Measurements from ENCODE around the gene COA5.

DNA sequence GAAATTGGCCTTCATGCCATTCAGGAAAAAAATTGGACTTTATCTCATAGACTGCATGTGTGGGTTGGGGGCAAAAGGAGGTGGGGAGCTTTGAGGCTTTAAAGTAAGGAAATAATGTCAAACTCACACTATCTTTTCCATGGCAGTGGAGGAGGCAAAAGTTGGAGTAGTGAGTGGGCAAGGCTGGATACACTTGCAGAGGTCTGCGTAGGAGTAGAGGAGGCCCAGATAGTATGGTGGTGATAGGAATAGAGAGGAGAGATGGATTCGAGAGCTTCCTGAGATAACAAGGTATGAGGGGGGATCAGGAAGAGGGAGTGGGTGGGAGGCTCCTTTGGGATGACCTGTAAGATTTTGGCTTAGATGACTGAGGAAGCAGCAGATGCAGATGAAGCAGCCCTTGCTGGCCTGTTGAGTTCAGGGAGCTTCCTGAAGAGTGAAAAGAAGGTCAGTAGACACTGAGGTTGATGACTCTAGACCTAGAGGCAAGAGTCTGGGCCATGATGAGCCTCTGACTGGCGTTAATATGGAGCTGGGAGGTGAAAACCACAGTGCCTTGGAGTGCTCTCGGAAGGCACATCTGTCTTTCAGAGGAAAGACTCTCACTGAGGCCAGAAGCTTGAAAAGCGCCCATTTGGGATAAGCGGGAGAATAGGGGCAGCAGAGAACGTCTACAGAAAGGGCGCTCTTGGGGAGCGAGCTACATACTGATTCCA lies 5.9 kb upstream of the COA5 start:
- TF ChIP-seq CHD4 (IDR thresholded peaks at IDR 0.05; ENCODE audit: borderline replicate concordance) (no peak), PHF8 (IDR thresholded peaks at IDR 0.05; ENCODE audit: borderline replicate concordance, low read depth) (no peak), RAD21 (conservative IDR thresholded peaks at IDR 0.05 in 1 of 2, IDR thresholded peaks at IDR 0.05 in 1 of 2) (no peak), POLR2A (IDR thresholded peaks at IDR 0.05; ENCODE audit: low read length) (no peak), JUN (IDR thresholded peaks at IDR 0.05) (no peak), MAZ (IDR thresholded peaks at IDR 0.05; ENCODE audit: borderline replicate concordance, low read depth, low read length) (no peak)
- TF ChIP-seq, protein P1, sequence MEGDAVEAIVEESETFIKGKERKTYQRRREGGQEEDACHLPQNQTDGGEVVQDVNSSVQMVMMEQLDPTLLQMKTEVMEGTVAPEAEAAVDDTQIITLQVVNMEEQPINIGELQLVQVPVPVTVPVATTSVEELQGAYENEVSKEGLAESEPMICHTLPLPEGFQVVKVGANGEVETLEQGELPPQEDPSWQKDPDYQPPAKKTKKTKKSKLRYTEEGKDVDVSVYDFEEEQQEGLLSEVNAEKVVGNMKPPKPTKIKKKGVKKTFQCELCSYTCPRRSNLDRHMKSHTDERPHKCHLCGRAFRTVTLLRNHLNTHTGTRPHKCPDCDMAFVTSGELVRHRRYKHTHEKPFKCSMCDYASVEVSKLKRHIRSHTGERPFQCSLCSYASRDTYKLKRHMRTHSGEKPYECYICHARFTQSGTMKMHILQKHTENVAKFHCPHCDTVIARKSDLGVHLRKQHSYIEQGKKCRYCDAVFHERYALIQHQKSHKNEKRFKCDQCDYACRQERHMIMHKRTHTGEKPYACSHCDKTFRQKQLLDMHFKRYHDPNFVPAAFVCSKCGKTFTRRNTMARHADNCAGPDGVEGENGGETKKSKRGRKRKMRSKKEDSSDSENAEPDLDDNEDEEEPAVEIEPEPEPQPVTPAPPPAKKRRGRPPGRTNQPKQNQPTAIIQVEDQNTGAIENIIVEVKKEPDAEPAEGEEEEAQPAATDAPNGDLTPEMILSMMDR (IDR thresholded peaks at IDR 0.05) = no peak
- TF ChIP-seq, protein P2, sequence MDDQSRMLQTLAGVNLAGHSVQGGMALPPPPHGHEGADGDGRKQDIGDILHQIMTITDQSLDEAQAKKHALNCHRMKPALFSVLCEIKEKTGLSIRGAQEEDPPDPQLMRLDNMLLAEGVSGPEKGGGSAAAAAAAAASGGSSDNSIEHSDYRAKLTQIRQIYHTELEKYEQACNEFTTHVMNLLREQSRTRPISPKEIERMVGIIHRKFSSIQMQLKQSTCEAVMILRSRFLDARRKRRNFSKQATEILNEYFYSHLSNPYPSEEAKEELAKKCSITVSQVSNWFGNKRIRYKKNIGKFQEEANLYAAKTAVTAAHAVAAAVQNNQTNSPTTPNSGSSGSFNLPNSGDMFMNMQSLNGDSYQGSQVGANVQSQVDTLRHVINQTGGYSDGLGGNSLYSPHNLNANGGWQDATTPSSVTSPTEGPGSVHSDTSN (IDR thresholded peaks at IDR 0.05) = no peak
- TF ChIP-seq, protein P3, sequence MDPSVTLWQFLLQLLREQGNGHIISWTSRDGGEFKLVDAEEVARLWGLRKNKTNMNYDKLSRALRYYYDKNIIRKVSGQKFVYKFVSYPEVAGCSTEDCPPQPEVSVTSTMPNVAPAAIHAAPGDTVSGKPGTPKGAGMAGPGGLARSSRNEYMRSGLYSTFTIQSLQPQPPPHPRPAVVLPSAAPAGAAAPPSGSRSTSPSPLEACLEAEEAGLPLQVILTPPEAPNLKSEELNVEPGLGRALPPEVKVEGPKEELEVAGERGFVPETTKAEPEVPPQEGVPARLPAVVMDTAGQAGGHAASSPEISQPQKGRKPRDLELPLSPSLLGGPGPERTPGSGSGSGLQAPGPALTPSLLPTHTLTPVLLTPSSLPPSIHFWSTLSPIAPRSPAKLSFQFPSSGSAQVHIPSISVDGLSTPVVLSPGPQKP (IDR thresholded peaks at IDR 0.05; ENCODE audit: low read depth, low read length) = no peak
